Measurements from ENCODE around the gene RCAN3.
"Not testable (repeated sequence)": the region's sequence is repeated elsewhere in the genome, so short reads cannot be mapped to it uniquely, and the experiment has no call there.

Gene RCAN3

GRCh38 chr1:24490101-24490781 is 12.4 kb upstream of the RCAN3 start:
- no peak for DNase-seq

GRCh38 chr1:24491577-24492360 is 10.9 kb upstream of the RCAN3 start:
- no peak for DNase-seq
- Mint-ChIP-seq H3K27me3 (peaks cover 7 to 18% of the 10 kb centered on the region in 2 donors), H3K4me1 (ENCODE audit: low read depth in 2 of 2) (peaks cover 1 to 2% of the 10 kb centered on the region in 2 donors), H3K36me3 (ENCODE audit: insufficient read depth) (peaks cover 3% of the 10 kb centered on the region), H3K9me3 (no peaks in the 10 kb centered on the region), H3K27ac (no peak overlapping the region), H3K4me3 (no peak overlapping the region)
- ATAC-seq (replicated peaks), result no peak

More at GRCh38 chr1:24490101-24490781, 12.4 kb upstream of the RCAN3 start:
- H3K27me3 Mint-ChIP-seq, result peaks cover 7 to 9% of the 10 kb centered on the region in 2 donors
- no peak overlapping the region for H3K4me3 Mint-ChIP-seq
- H3K9me3 Mint-ChIP-seq, result no peaks in the 10 kb centered on the region
- peaks cover 6% of the 10 kb centered on the region for H3K36me3 Mint-ChIP-seq (ENCODE audit: insufficient read depth)
- ATAC-seq (replicated peaks), result no peak
- peaks cover 7 to 11% of the 10 kb centered on the region in 2 donors for H3K4me1 Mint-ChIP-seq (ENCODE audit: low read depth in 2 of 2)
- no peak overlapping the region for H3K27ac Mint-ChIP-seq

- H3K9me3 Mint-ChIP-seq; DNase-seq; H3K27ac Mint-ChIP-seq; H3K4me3 Mint-ChIP-seq; H3K36me3 Mint-ChIP-seq (ENCODE audit: insufficient read depth); H3K4me1 Mint-ChIP-seq (ENCODE audit: low read depth in 2 of 2); ATAC-seq (replicated peaks): not testable (repeated sequence)
- peaks cover 7 to 18% of the 10 kb centered on the region in 2 donors for H3K27me3 Mint-ChIP-seq
Observed at GRCh38 chr1:24492935-24493334, 9.7 kb upstream of the RCAN3 start.

GRCh38 chr1:24493785-24494184 is 8.9 kb upstream of the RCAN3 start:
- Mint-ChIP-seq H3K9me3 (no peaks in the 10 kb centered on the region), H3K4me3 (no peak overlapping the region), H3K4me1 (ENCODE audit: low read depth in 2 of 2) (peaks cover 5 to 8% of the 10 kb centered on the region in 2 donors), H3K36me3 (ENCODE audit: insufficient read depth) (peaks cover 3% of the 10 kb centered on the region), H3K27me3 (peaks cover 7 to 18% of the 10 kb centered on the region in 2 donors), H3K27ac (no peak overlapping the region)
- ATAC-seq (replicated peaks), result no peak
- DNase-seq, result no peak

- Mint-ChIP-seq H3K36me3 (ENCODE audit: insufficient read depth) (peaks cover 11% of the 10 kb centered on the region), H3K9me3 (no peaks in the 10 kb centered on the region), H3K4me3 (peak overlapping the region in 1 of 2 donors; percentile 14), H3K27ac (peak overlapping the region; percentile 1 to 61), H3K4me1 (ENCODE audit: low read depth in 2 of 2) (peaks cover 36 to 38% of the 10 kb centered on the region in 2 donors), H3K27me3 (peaks cover 11 to 20% of the 10 kb centered on the region in 2 donors)
- ATAC-seq (replicated peaks) (peak; percentile 10), DNase-seq (peak in 2 of 3 experiments; percentile 22 to 31)
Observed at GRCh38 chr1:24498589-24498988, 4.0 kb upstream of the RCAN3 start.

- H3K4me1 Mint-ChIP-seq (ENCODE audit: low read depth in 2 of 2), result peaks cover 40 to 46% of the 10 kb centered on the region in 2 donors
- H3K9me3 Mint-ChIP-seq, result no peaks in the 10 kb centered on the region
- ATAC-seq (replicated peaks) (no peak), DNase-seq (no peak)
- peaks cover 11 to 14% of the 10 kb centered on the region in 2 donors for H3K27me3 Mint-ChIP-seq
- H3K36me3 Mint-ChIP-seq (ENCODE audit: insufficient read depth), result peaks cover 19% of the 10 kb centered on the region
- peak overlapping the region; percentile 68 to 82 for H3K4me3 Mint-ChIP-seq
- peak overlapping the region in 1 of 2 donors; percentile 84 for H3K27ac Mint-ChIP-seq
Observed at GRCh38 chr1:24500448-24501048, 2.1 kb upstream of the RCAN3 start.

- peaks cover 46% of the 10 kb centered on the region in 2 donors for H3K4me1 Mint-ChIP-seq (ENCODE audit: low read depth in 2 of 2)
- peak overlapping the region; percentile 84 to 89 for H3K27ac Mint-ChIP-seq
- no peak for ATAC-seq (replicated peaks)
- peak overlapping the region; percentile 68 to 82 for H3K4me3 Mint-ChIP-seq
- H3K27me3 Mint-ChIP-seq, result peaks cover 8 to 11% of the 10 kb centered on the region in 2 donors
- no peak for DNase-seq
- peaks cover 21% of the 10 kb centered on the region for H3K36me3 Mint-ChIP-seq (ENCODE audit: insufficient read depth)
- no peaks in the 10 kb centered on the region for H3K9me3 Mint-ChIP-seq
Observed at GRCh38 chr1:24501371-24502064, 1.1 kb upstream of the RCAN3 start.

- peak overlapping the region; percentile 68 to 82 for H3K4me3 Mint-ChIP-seq
- peak; percentile 79 to 81 (median 81) for DNase-seq
- H3K27me3 Mint-ChIP-seq, result peaks cover 8 to 11% of the 10 kb centered on the region in 2 donors
- peaks cover 49 to 52% of the 10 kb centered on the region in 2 donors for H3K4me1 Mint-ChIP-seq (ENCODE audit: low read depth in 2 of 2)
- ATAC-seq (replicated peaks), result peak; percentile 68
- H3K36me3 Mint-ChIP-seq (ENCODE audit: insufficient read depth), result peaks cover 24% of the 10 kb centered on the region
- H3K9me3 Mint-ChIP-seq, result no peaks in the 10 kb centered on the region
- peak overlapping the region; percentile 84 to 89 for H3K27ac Mint-ChIP-seq
Observed at GRCh38 chr1:24502065-24502708, 449 bp upstream of the RCAN3 start.

- Mint-ChIP-seq H3K36me3 (ENCODE audit: insufficient read depth) (peaks cover 27% of the 10 kb centered on the region), H3K4me1 (ENCODE audit: low read depth in 2 of 2) (peaks cover 57 to 59% of the 10 kb centered on the region in 2 donors), H3K27me3 (peaks cover 8 to 11% of the 10 kb centered on the region in 2 donors), H3K27ac (peak overlapping the region; percentile 86 to 94), H3K9me3 (no peaks in the 10 kb centered on the region), H3K4me3 (peak overlapping the region; percentile 90 to 93)
- DNase-seq (peak in 2 of 3 experiments; percentile 23 to 30), ATAC-seq (replicated peaks) (peak; percentile 14)
Observed at GRCh38 chr1:24503059-24503751, 569 bp downstream of the RCAN3 start.

- DNase-seq, result no peak
- no peaks in the 10 kb centered on the region for H3K9me3 Mint-ChIP-seq
Observed at GRCh38 chr1:24503870-24504523, 1.4 kb downstream of the RCAN3 start.

GRCh38 chr1:24504560-24504959 is 1.9 kb downstream of the RCAN3 start:
- Mint-ChIP-seq H3K9me3 (no peaks in the 10 kb centered on the region), H3K27me3 (peaks cover 3 to 4% of the 10 kb centered on the region in 2 donors), H3K36me3 (ENCODE audit: insufficient read depth) (peaks cover 31% of the 10 kb centered on the region), H3K4me3 (peak overlapping the region; percentile 90 to 93), H3K4me1 (ENCODE audit: low read depth in 2 of 2) (peaks cover 51 to 54% of the 10 kb centered on the region in 2 donors), H3K27ac (peak overlapping the region in 1 of 2 donors; percentile 94)
- no peak for DNase-seq
- no peak for ATAC-seq (replicated peaks)

More at GRCh38 chr1:24503870-24504523, 1.4 kb downstream of the RCAN3 start:
- Mint-ChIP-seq H3K4me3 (peak overlapping the region; percentile 90 to 93), H3K36me3 (ENCODE audit: insufficient read depth) (peaks cover 30% of the 10 kb centered on the region), H3K27ac (peak overlapping the region; percentile 86 to 94), H3K4me1 (ENCODE audit: low read depth in 2 of 2) (peaks cover 54% of the 10 kb centered on the region in 2 donors), H3K27me3 (peaks cover 8 to 9% of the 10 kb centered on the region in 2 donors)
- no peak for ATAC-seq (replicated peaks)

GRCh38 chr1:24505816-24506215 is 3.2 kb downstream of the RCAN3 start:
- Mint-ChIP-seq H3K4me3 (peak overlapping the region in 1 of 2 donors; percentile 58), H3K27ac (no peak overlapping the region)

More at GRCh38 chr1:24505816-24506215, 3.2 kb downstream of the RCAN3 start:
- peaks cover 53 to 59% of the 10 kb centered on the region in 2 donors for H3K4me1 Mint-ChIP-seq (ENCODE audit: low read depth in 2 of 2)
- no peaks in the 10 kb centered on the region for H3K27me3 Mint-ChIP-seq
- no peak for DNase-seq
- H3K36me3 Mint-ChIP-seq (ENCODE audit: insufficient read depth), result peaks cover 31% of the 10 kb centered on the region
- no peak for ATAC-seq (replicated peaks)
- no peaks in the 10 kb centered on the region for H3K9me3 Mint-ChIP-seq

Data from effector memory CD8-positive, alpha-beta T cell (primary cell).